C4-2B (cell line): ENCODE results near the gene RIC8B.

Experiments
- H3K27ac ChIP-seq: fragments of 450-650 bp; 2 replicates; pipeline ENCODE4 v1.5.1; 2017
- CTCF ChIP-seq: fragments of 450-650 bp; conservative IDR thresholded peaks from 2 replicates; pipeline ENCODE4 v1.5.1; 2017; ENCODE audit warnings: mild to moderate bottlenecking
- ZFX ChIP-seq: fragments of 450-650 bp; IDR thresholded peaks from 2 replicates; pipeline ENCODE4 v1.6.1; 2017

Gene RIC8B

GRCh38 chr12:106739318-106739717 is 35.2 kb upstream of the RIC8B start:
- H3K27ac ChIP-seq, result peak overlapping the region; percentile 47; the same call in 1 of the 2 replicates
- TF ChIP-seq ZFX (no peak), CTCF (no peak)

DNA sequence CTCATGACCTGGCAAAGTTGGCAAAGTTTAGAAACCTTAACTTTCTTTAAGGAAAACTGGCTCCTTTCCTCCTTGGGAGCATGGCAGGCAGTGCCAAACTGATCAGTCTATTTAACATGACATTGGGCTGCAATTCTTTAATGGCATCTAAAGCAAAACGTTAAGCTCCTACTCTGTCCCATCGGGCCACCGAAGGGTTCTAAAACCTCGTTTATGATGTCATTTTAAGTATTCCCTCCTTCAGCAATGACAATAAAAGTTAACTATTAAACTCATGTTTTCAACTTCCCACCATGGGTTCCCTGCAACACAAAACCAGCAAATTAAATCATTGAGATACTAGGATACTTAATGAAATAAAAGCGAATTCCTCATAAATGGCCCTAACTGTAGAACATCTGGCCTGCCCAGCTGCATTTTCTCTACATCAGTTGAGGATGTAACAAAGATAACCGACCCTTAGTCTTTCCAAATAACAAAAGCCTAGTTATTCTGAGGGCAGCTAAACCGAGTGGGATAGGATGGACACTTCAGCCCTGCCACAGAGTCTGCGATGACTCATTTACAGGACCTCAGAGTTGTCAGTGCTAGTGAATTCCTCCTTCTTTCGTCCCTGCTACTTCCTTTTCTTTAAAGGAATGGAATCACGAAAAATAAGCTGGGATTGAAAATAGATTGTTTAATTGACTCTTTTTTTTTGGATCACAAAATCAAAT is 34.5 kb upstream of the RIC8B start:
- peak overlapping the region; percentile 47; the same call in 1 of the 2 replicates for H3K27ac ChIP-seq
- no peak for TF ChIP-seq CTCF
- TF ChIP-seq ZFX, result no peak

DNA sequence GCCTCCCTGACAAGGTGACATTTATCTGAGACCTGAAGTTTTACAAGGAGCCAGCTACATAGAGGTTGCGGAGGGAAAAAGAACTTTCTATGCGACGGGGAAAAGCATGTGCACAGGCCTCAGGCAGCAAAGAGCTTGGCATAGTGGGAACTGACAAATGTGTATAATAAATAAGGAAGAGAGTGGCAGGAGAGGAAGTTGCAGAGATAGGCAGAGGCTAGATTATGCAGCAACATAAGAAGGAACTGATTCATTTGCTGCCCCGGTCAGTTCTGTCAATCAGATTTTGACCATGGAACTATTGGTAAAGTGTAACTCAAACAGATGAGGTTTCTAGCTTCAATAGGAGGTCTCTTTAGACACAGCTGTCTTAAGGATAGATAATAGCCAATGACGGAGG is 33.7 kb upstream of the RIC8B start:
- TF ChIP-seq CTCF (no peak), ZFX (no peak)
- no peak overlapping the region for H3K27ac ChIP-seq

- no peak for TF ChIP-seq ZFX
- no peak for TF ChIP-seq CTCF
- no peak overlapping the region for H3K27ac ChIP-seq
Observed at GRCh38 chr12:106741247-106741646, 33.2 kb upstream of the RIC8B start.

DNA sequence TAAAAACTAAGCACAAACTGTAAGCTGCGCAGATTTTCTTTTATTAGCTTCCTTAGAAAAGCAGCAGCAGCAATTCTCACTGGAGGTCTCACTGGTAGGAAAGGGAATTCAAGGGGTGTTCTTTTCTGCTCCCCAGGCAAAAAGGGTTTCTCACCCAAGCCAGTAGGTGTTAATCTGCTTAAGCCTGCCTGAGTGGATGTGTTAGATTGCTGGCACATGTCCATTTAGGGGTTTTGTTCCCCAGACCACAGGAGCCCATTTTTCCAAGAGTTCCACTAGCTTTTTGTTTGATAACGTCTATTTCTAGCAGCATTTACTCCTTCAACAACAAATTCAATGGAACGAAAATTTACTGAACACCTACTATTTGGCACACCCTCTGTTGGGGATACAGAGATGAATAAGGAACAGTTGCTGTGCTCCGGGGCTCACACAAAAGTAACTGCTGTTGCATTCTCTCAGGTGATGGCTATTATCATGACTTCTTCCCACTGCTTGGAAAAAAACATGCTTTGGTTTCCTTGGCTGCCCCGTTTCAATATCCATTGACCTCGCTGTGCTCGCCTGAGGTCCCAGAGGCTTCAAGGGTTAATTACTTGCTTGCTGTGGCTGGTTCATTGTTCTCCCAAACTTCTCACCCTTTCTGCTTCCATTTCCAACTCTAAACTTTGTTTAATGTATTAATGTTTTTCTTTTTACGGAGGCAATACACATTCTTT is 31.1 kb upstream of the RIC8B start:
- H3K27ac ChIP-seq, result no peak overlapping the region
- TF ChIP-seq ZFX (no peak), CTCF (no peak)

DNA sequence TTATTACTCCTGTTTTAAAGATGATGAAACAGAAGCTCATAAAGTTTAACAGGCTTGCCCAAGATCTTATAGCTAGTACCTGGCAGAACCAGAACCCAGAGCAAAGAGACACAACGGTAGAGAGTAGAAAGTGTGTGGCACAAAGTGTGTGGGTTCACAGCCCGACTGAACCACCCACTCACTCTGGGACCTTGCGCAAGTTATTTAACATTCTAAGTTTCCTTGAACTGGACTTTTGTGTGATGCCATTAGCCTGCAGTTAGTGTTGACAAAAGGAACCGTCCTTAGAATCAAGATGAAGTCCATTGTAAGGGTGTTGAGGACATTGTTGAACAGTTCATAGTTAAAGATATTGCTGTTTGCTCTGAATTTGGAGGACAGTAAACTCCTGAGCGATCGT is 29.9 kb upstream of the RIC8B start:
- no peak overlapping the region for H3K27ac ChIP-seq
- TF ChIP-seq CTCF (no peak), ZFX (no peak)

DNA sequence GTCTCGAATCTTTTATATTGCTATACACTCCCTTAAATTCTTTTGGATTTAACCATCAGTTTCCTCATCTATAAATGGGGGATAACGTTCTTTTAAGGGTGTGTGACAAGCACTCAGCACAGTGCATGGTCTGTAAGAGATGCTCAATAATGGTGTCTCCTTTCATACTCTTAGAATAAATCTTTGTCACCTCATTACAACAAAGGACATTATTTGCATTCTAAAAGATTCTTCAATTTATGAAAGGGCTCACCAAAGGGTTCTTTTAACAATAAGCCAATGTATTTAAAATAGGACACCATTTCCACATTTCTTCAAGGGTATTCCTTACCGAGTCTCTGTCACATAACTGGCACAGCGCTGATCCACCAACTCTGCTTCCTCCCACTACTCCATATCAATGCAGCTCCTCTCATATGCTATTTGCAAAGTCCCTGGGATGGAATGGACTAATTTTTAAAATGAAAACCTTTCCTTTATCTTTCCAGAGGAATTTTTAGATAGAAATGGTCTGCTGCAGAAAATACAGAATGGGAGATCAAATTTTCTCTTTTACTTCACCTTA is 29.2 kb upstream of the RIC8B start:
- H3K27ac ChIP-seq, result no peak overlapping the region
- no peak for TF ChIP-seq CTCF
- no peak for TF ChIP-seq ZFX
